Gastroesophageal sphincter (tissue), 4 donors: ENCODE data around the gene CPA4. TPM values are rescaled to one million over a fixed set of nuclear protein-coding genes. Genes with fewer than 3 reads are reported as not detected.

ENCODE experiments used
- ATAC-seq: fragments of 150-250 bp; one replicate; pipeline ENCODE4 v1.9.1; 2016; ENCODE audit warnings: mild to moderate bottlenecking, moderate library complexity
- H3K27ac ChIP-seq, 4 donors: fragments of 200-600 bp; sonication (generic) in 3 of 4; 1 replicate in 3 of 4; 2 replicates in 1 of 4; pipeline ENCODE4 v1.5.1; 2016 to 2019
- H3K27me3 ChIP-seq: fragments of 200-600 bp; sonication (generic); one replicate; pipeline ENCODE4 v1.5.1; 2019
- H3K36me3 ChIP-seq, 2 donors: fragments of 200-600 bp; sonication (generic); one replicate each; pipeline ENCODE4 v1.5.1; 2019; ENCODE audit warnings: control low read depth in 1 of 2
- H3K4me1 ChIP-seq, 3 donors: fragments of 200-600 bp; sonication (generic); 1 replicate in 2 of 3; 2 replicates in 1 of 3; pipeline ENCODE4 v1.5.1; 2016 to 2019; ENCODE audit warnings: control low read depth in 2 of 3
- H3K4me3 ChIP-seq, 2 donors: fragments of 200-600 bp; sonication (generic); one replicate each; pipeline ENCODE4 v1.5.1; 2019; ENCODE audit warnings: mild to moderate bottlenecking in 1 of 2, moderate library complexity in 1 of 2
- H3K9me3 ChIP-seq, 3 donors: fragments of 200-600 bp; sonication (generic); one replicate each; pipeline ENCODE4 v1.5.1; 2017 to 2019; ENCODE audit warnings: control low read depth in 2 of 3
- POLR2A ChIP-seq, 2 donors: fragments of 450-650 bp; IDR thresholded peaks; one replicate each; pipeline ENCODE4 v1.6.1; 2017; ENCODE audit warnings: antibody characterized with exemption in 2 of 2, mild to moderate bottlenecking in 2 of 2, moderate library complexity in 1 of 2
- POLR2AphosphoS5 ChIP-seq: sonication (generic); formaldehyde crosslinking; IDR thresholded peaks from one replicate; pipeline ENCODE4 v1.6.1; 2017; ENCODE audit warnings: antibody characterized with exemption
- WGBS, 2 donors: methylation state at CpG; one replicate each; pipeline ENCODE4 v1.1.5; 2018; ENCODE audit warnings: low coverage in 1 of 2; 5-methylcytosine and 5-hydroxymethylcytosine counted together
- total RNA-seq, 4 donors: library from RNA; depleted of rRNA; stranded (reverse); fragments of >200 nt; gene quantifications; one replicate each; pipeline ENCODE4 v1.1.0, GENCODE V29; 2016

The CPA4 gene
- total RNA-seq, 4 donors from 2014 or later: 0.93 TPM; not detected in 3

GRCh38 chr7:130372402-130373165, 79.6 kb downstream of the CPA4 start:
- TF ChIP-seq POLR2A (IDR thresholded peaks at IDR 0.05) (no peak), POLR2AphosphoS5 (no peak)

More at GRCh38 chr7:130372402-130373165, 79.6 kb downstream of the CPA4 start:
- ATAC-seq: no peak
- Histone ChIP-seq H3K4me3 (no peak overlapping the region), H3K36me3 (no peaks in the 10 kb centered on the region), H3K9me3 (no peaks in the 10 kb centered on the region), H3K27me3 (no peaks in the 10 kb centered on the region), H3K4me1 (peaks cover 0 to 61% (median 17%) of the 10 kb centered on the region in 3 donors), H3K27ac (peak overlapping the region; percentile 85 to 92 (median 92))
- WGBS, 2 donors: 66 to 81% methylated on average over 6 to 10 of the region's 11 CpGs

Other genes starting within 250 kb of the CPA4 start
- 10 to 100 TPM in 3 of 4 donors, 1 to 10 TPM in 1; 7.0 to 18.4 (median 11.7) TPM for gene ZC3HC1, start 241.8 kb upstream of the CPA4 start, total RNA-seq
- gene KLHDC10, start 222.6 kb upstream of the CPA4 start, total RNA-seq: 10 to 100 TPM; 17.0 to 28.8 (median 23.0) TPM
- 10 to 100 TPM in 1 of 4 donors, 1 to 10 TPM in 3; 5.5 to 13.4 (median 8.2) TPM for gene TMEM209, start 87.8 kb upstream of the CPA4 start, total RNA-seq
- not detected for gene SSMEM1, start 85.3 kb upstream of the CPA4 start, total RNA-seq
- gene CPA2, start 26.3 kb upstream of the CPA4 start, total RNA-seq: not detected
- gene CPA5, start 51.7 kb downstream of the CPA4 start, total RNA-seq: not detected
- gene CPA1, start 87.3 kb downstream of the CPA4 start, total RNA-seq: under 1 TPM in 1 of 4 donors, not detected in 3; 0.42 TPM
- 1 to 10 TPM; 3.6 to 6.2 (median 3.9) TPM for gene CEP41, start 147.9 kb downstream of the CPA4 start, total RNA-seq
- 1 to 10 TPM; 2.5 to 4.7 (median 3.7) TPM for gene MEST, start 198.9 kb downstream of the CPA4 start, total RNA-seq